HG02973 (cell line): ENCODE data around the gene CTNNA1.
"Not testable (repeated sequence)": the region's sequence is repeated elsewhere in the genome, so short reads cannot be mapped to it uniquely, and the experiment has no call there.

ENCODE experiments used
- ATAC-seq: cut with Tn5 transposase; IDR thresholded peaks from one replicate; pipeline ENCODE4 v1.9.1; 2021; ENCODE audit warnings: moderate library complexity; ENCODE audit not compliant: unreplicated experiment

CTNNA1 gene

GRCh38 chr5:138884554-138884953 lies 131.3 kb downstream of the CTNNA1 start:
- no peak for ATAC-seq

- ATAC-seq, result no peak
Measured at GRCh38 chr5:138889994-138890393, 136.8 kb downstream of the CTNNA1 start.

DNA sequence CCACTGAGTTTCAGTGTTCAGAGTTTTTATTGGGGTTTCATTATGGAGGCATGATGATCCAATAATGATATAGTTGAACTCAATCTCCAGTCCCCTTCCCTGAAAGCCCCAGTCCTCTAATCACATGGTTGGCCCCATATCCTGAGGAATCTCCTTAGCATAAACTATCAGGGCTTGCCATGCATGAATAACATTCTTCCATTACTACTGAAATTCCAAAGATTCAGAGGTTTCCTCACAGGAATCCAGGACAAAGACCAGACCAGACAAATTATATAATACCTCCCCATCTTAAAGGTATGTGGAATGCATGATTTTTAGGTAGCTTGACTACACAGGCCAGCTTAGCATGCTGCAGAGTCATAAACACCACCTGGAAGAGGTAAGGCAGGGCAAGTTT lies 137.4 kb downstream of the CTNNA1 start:
- ATAC-seq, result no peak

DNA sequence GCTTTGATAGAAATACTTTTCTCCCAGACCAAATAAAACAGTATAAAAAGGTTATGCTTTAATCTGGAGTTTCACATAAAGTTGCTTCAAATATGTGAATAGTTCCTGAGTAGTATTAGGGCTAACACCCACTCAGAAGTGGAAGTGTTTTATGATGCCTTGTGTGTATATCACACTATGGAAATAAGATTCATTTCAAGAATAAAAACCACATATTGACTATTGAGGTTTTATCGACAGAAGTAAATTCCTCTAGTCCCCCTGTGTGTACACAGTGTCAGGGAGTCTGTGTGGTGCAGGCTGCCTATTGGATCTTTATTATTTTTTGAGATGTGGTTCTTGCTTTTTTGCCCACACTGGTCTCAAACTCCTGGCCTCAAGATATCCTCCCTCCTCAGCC lies 142.7 kb downstream of the CTNNA1 start:
- ATAC-seq, result no peak

DNA sequence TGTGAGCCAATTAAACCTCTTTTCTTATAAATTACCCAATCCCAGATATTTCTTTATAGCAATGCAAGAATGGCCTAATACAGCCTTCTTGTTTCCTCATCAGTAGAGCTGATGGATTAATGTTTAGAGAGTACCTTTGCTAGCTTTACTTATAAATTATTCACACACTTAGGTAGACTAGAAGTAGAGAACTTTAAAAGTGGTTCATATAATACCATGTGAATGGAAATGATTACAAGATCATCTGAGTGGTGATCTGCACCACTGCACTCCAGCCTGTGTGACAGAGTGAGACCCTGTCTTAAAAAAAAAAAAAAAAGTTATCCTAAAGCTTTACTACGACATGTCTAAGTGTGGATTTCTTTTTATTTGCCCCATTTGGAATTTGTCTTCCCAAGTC lies 145.1 kb downstream of the CTNNA1 start:
- ATAC-seq, result no peak

DNA sequence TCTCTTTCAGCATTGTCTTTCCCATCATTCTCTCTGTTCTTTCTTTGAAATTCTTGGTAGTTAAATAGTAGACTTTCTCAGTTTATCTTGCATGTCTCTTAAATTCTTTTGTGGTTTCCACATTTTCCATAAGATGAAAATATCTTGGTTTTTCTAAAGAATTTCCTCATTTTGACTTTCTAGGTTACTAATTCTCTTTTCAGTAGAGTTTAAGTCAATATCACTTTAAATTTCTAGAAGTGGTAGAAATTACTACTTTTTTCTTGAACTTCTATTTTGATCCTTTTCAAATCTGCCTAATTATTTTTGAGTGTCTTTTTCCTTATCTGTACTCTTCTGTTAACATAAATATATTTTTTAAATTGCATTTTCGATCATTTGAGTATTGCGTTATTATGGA lies 145.5 kb downstream of the CTNNA1 start:
- ATAC-seq, result no peak

GRCh38 chr5:138900281-138900965 lies 147.2 kb downstream of the CTNNA1 start:
- ATAC-seq, result no peak

GRCh38 chr5:138901716-138902115 lies 148.5 kb downstream of the CTNNA1 start:
- no peak for ATAC-seq

- ATAC-seq, result no peak
Measured at GRCh38 chr5:138903130-138903775, 150.0 kb downstream of the CTNNA1 start.

GRCh38 chr5:138905541-138905940 lies 152.3 kb downstream of the CTNNA1 start:
- ATAC-seq, result no peak

GRCh38 chr5:138909734-138910133 lies 156.5 kb downstream of the CTNNA1 start:
- no peak for ATAC-seq

DNA sequence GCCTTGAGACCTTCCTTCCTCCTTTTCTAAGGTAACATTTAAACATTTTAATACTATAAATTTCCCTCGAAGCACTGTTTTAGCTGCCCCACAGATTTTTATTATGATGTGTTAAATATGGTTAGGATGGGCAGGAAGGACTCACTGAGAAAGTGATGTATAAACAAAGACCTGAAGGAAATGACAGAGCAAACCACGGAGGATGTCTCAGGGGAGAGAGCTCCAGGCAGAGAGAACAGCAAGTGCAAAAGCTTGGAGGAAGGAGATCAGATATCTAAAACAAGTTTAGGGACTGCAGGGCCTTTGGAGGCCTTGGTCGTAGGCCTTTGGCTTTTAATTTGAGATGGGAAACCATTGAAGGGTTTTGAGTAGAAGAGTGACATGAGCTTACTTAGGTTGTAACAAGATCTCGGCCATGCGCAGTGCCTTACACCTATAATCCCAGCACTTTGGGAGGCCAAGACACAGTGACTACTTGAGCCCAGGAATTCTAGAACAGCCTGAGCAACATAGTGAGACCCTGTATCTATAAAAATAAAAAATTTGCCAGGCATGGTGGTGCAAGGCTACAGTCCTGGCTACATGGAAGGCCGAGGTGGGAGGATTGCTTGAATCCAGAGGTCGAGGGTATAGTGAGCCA lies 157.4 kb downstream of the CTNNA1 start:
- no peak for ATAC-seq

DNA sequence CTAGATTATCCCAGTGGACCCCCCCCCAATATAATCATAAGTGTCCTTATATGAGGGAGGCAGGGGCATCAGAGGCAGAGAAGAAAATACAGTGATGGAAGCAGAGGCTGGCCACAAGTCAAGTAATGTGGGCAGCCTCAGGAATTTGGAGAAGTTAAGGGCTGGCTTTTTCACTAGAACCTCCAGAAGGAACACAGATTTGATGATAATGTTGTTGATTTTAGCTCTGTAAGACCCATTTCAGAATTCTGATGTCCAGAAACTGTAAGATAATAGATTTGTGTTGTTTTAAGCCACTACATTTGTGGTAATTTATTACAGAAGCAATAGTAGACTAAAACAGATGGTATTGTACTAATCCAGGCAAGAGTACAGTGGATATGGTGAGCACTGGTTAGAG lies 158.2 kb downstream of the CTNNA1 start:
- ATAC-seq, result no peak

DNA sequence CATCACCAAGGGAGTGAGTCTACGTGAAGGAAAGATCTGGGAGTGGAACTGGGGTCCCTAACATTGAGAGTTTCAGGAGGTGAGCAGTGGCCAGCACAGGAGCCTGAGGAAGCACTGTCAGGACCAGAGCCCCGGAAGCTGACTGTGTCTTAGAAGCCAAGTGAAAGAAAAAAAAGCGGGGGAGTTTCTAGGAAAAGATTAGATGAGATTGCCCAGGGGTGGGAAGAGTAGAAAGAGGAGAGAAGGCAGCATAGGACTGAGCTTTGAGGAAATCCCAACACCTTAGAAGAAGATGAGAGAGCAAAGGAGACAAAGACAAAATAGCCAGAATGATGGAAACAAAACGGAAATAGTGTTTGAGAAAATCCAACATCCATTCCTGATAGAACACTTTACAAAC lies 158.9 kb downstream of the CTNNA1 start:
- ATAC-seq, result no peak

- ATAC-seq, result no peak
Measured at GRCh38 chr5:138913773-138914172, 160.5 kb downstream of the CTNNA1 start.

DNA sequence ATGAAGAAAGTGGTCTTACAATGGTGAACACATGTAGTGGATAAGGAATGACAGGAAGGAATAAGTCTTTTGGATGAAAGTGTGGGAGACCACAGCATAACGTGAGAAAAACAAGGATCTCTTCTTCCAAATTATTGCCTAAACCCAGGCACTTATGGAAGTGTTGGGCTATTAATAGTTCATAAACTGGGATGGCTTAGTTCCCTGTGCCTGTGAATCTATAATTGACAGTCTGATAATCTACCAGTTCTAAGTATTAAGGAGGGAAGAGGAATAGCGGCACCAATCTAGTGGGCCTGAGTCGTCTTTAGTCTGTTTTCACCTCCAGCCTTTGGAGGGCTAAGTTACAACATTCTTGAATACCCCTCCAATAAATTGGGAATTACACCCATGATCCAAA lies 161.1 kb downstream of the CTNNA1 start:
- no peak for ATAC-seq

- ATAC-seq, result no peak
Measured at GRCh38 chr5:138918686-138919085, 165.5 kb downstream of the CTNNA1 start.

DNA sequence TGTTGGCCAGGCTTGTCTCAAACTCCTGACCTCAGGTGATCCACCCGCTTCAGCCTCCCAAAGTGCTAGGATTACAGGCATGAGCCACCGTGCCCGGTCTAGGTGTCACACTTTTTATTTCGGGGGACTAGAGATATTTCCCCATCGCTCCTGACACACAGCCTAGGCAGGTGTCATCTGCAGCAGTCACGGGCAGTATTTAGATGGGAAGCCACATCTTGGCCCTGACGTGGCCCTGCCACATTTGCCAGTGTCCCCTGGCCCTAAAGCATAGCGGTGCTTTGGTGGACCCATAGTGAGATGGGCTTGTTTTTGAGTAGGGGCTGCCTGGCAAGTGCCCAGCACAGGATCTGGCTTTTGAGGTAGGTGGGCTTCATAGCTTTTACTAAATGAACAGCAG lies 167.0 kb downstream of the CTNNA1 start:
- no peak for ATAC-seq

DNA sequence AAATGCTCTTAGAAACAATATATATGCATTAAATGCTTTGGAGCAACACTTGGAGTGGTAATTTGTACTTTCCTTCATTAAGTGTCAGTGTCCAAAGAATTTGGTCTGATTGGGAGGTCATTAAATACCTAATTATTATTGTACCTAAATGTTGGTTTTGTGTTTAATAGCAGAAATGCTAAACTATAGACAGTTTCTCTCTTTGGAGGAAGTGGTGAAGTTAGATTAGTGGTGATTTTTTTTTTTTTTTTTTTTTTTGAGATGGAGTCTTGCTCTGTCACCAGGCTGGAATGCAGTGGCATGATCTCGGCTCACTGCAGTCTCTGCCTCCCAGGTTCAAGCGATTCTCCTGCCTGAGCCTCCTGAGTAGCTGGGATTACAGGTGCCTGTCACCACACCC lies 168.1 kb downstream of the CTNNA1 start:
- not testable (repeated sequence) for ATAC-seq

DNA sequence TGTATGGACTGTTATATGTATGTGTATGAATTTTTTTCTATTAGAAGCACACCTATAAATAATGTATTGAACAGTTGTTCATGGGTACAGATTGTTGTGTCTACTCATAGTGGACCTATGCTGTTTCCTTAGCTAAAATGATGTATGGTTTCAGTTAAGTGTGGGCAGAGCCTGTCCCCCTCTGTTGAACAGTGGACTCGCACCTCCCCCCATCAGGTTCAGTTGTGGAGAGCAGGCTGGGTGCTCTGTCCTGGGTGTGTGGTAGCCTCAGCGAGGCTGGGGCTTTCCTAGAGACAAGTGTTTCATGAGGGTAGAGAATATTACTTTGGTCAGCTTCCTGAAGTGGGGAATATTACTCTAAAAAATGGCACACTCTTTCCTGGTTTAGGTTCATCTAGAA lies 169.3 kb downstream of the CTNNA1 start:
- no peak for ATAC-seq

GRCh38 chr5:138925090-138925635 lies 171.9 kb downstream of the CTNNA1 start:
- ATAC-seq, result no peak

DNA sequence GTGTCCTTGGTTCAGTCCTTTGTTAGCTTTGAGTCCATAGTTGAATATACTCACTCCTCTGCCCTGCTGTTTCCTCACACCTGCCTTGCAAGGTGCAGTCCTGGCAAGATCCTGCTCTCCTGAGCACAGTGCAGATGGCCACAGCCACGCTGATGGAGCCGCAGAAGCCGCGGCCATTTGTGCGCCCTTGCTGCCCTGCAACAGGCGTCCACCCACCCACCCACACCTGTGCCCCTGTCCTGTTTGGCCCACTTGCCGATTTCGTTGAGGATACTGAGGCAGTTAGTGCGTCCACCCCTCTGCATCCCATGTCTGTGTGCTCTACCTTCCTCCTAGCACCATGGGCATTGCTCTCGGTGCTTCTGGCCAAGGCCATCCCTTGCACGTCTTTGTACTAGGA lies 173.0 kb downstream of the CTNNA1 start:
- no peak for ATAC-seq
